Measurements from ENCODE around the gene SPIN1.

The SPIN1 gene

GRCh38 chr9:88503845-88504764 lies 115.9 kb downstream of the SPIN1 start:
- Histone ChIP-seq H3K9me3 (ENCODE audit: insufficient read depth, low read length, severe bottlenecking) (no peaks in the 10 kb centered on the region), H3K27ac (ENCODE audit: low read length) (no peak overlapping the region), H3K36me3 (ENCODE audit: insufficient read depth, low read length) (no peaks in the 10 kb centered on the region), H3K4me1 (ENCODE audit: insufficient read depth, low read length) (no peaks in the 10 kb centered on the region), H4K20me1 (ENCODE audit: insufficient read depth, low read length) (no peaks in the 10 kb centered on the region), H3K4me2 (ENCODE audit: insufficient read depth, low read length) (no peak overlapping the region), H2AFZ (ENCODE audit: low read depth, low read length) (no peak overlapping the region), H3K79me2 (ENCODE audit: insufficient read depth, low read length) (no peaks in the 10 kb centered on the region), H3K27me3 (ENCODE audit: insufficient read depth, low read length, poor library complexity) (no peaks in the 10 kb centered on the region), H3K4me3 (ENCODE audit: low read depth in 1 of 2, low read length in 2 of 2) (no peak overlapping the region), H3K9ac (ENCODE audit: low read depth, low read length) (no peak overlapping the region)
- DNase-seq (no peak), ATAC-seq (ENCODE audit: insufficient read depth, low read depth) (no peak)
- no peak for TF ChIP-seq EZH2 (IDR thresholded peaks at IDR 0.05; ENCODE audit: borderline replicate concordance, low read depth, low read length, severe bottlenecking)
- TF ChIP-seq CTCF (IDR thresholded peaks at IDR 0.05; ENCODE audit: borderline replicate concordance, extremely low read depth, low read length, poor library complexity, severe bottlenecking): no peak

GRCh38 chr9:88508326-88508725 lies 120.1 kb downstream of the SPIN1 start:
- Histone ChIP-seq H3K4me2 (ENCODE audit: insufficient read depth, low read length) (no peak overlapping the region), H3K4me3 (ENCODE audit: low read depth in 1 of 2, low read length in 2 of 2) (no peak overlapping the region), H3K36me3 (ENCODE audit: insufficient read depth, low read length) (no peaks in the 10 kb centered on the region), H2AFZ (ENCODE audit: low read depth, low read length) (no peak overlapping the region), H3K4me1 (ENCODE audit: insufficient read depth, low read length) (no peaks in the 10 kb centered on the region), H3K27ac (ENCODE audit: low read length) (no peak overlapping the region), H3K79me2 (ENCODE audit: insufficient read depth, low read length) (no peaks in the 10 kb centered on the region), H4K20me1 (ENCODE audit: insufficient read depth, low read length) (no peaks in the 10 kb centered on the region), H3K9me3 (ENCODE audit: insufficient read depth, low read length, severe bottlenecking) (no peaks in the 10 kb centered on the region), H3K9ac (ENCODE audit: low read depth, low read length) (no peak overlapping the region), H3K27me3 (ENCODE audit: insufficient read depth, low read length, poor library complexity) (no peaks in the 10 kb centered on the region)
- no peak for ATAC-seq (ENCODE audit: insufficient read depth, low read depth)
- TF ChIP-seq CTCF (IDR thresholded peaks at IDR 0.05; ENCODE audit: borderline replicate concordance, extremely low read depth, low read length, poor library complexity, severe bottlenecking) (no peak), EZH2 (IDR thresholded peaks at IDR 0.05; ENCODE audit: borderline replicate concordance, low read depth, low read length, severe bottlenecking) (no peak)
- no peak for DNase-seq

GRCh38 chr9:88511906-88512305 lies 123.7 kb downstream of the SPIN1 start:
- no peaks in the 10 kb centered on the region for H3K36me3 ChIP-seq (ENCODE audit: insufficient read depth, low read length)
- no peak for DNase-seq
- H3K4me2 ChIP-seq (ENCODE audit: insufficient read depth, low read length): no peak overlapping the region
- H3K4me3 ChIP-seq (ENCODE audit: low read depth in 1 of 2, low read length in 2 of 2): no peak overlapping the region
- H2AFZ ChIP-seq (ENCODE audit: low read depth, low read length): no peak overlapping the region
- no peak overlapping the region for H3K9ac ChIP-seq (ENCODE audit: low read depth, low read length)
- H3K4me1 ChIP-seq (ENCODE audit: insufficient read depth, low read length): no peaks in the 10 kb centered on the region
- no peak for TF ChIP-seq EZH2 (IDR thresholded peaks at IDR 0.05; ENCODE audit: borderline replicate concordance, low read depth, low read length, severe bottlenecking)
- TF ChIP-seq CTCF (IDR thresholded peaks at IDR 0.05; ENCODE audit: borderline replicate concordance, extremely low read depth, low read length, poor library complexity, severe bottlenecking): no peak
- ATAC-seq (ENCODE audit: insufficient read depth, low read depth): no peak
- no peaks in the 10 kb centered on the region for H3K79me2 ChIP-seq (ENCODE audit: insufficient read depth, low read length)
- no peaks in the 10 kb centered on the region for H4K20me1 ChIP-seq (ENCODE audit: insufficient read depth, low read length)
- H3K27me3 ChIP-seq (ENCODE audit: insufficient read depth, low read length, poor library complexity): no peaks in the 10 kb centered on the region
- no peaks in the 10 kb centered on the region for H3K9me3 ChIP-seq (ENCODE audit: insufficient read depth, low read length, severe bottlenecking)
- H3K27ac ChIP-seq (ENCODE audit: low read length): no peak overlapping the region
